ENCODE results near the gene CLCN6. TPM values are rescaled to one million over a fixed set of nuclear protein-coding genes. Genes with fewer than 3 reads are reported as not detected.
A peak's percentile ranks its signal among the peaks of the same experiment; 100 is the strongest.

The CLCN6 gene
- total and polyA plus RNA-seq, 2 of the 13 experiments (the other 11 are each of a cell fraction or from before 2014, with no cell fraction given): 14.9 to 19.3 TPM

GRCh38 chr1:11842154-11843041, 36.4 kb downstream of the CLCN6 start (continued):
- peak; percentile 62 for TF ChIP-seq KAT8 (CRISPR knock-in tag; IDR thresholded peaks at IDR 0.05)
- TF ChIP-seq KLF12 (CRISPR knock-in tag; IDR thresholded peaks at IDR 0.05; ENCODE audit: borderline replicate concordance): peak; percentile 54; the same call in 1 of the 2 replicates
- 0 out of 2 replicates have a peak, but pooled peaks have one; percentile 52 for TF ChIP-seq ZNF275 (CRISPR knock-in tag; IDR thresholded peaks at IDR 0.05; ENCODE audit: borderline replicate concordance)
- TF ChIP-seq NR3C1 (CRISPR knock-in tag; IDR thresholded peaks at IDR 0.05): no peak
- 0 out of 2 replicates have a peak, but pooled peaks have one; percentile 73 for TF ChIP-seq ZFP1 (CRISPR knock-in tag; IDR thresholded peaks at IDR 0.05)
- TF ChIP-seq FIP1L1 (IDR thresholded peaks at IDR 0.05; ENCODE audit: borderline replicate concordance, insufficient read depth, low read depth, low read length): no peak
- TF ChIP-seq YY1 (IDR thresholded peaks at IDR 0.05; ENCODE audit: insufficient read depth, insufficient replicate concordance, low read depth, low read length): peak; percentile 29
- no peak for TF ChIP-seq MZF1 (CRISPR knock-in tag; IDR thresholded peaks at IDR 0.05; ENCODE audit: borderline replicate concordance)
- peak; percentile 45; the same call in 1 of the 2 replicates for TF ChIP-seq ELF4 (CRISPR knock-in tag; IDR thresholded peaks at IDR 0.05; ENCODE audit: borderline replicate concordance)
- peak; percentile 91 for TF ChIP-seq MIER2 (CRISPR knock-in tag; IDR thresholded peaks at IDR 0.05)
- TF ChIP-seq ETS1 (CRISPR knock-in tag; IDR thresholded peaks at IDR 0.05): no peak
- peak; percentile 82 for TF ChIP-seq RFXAP (CRISPR knock-in tag; IDR thresholded peaks at IDR 0.05; ENCODE audit: borderline replicate concordance)
- TF ChIP-seq, protein P1, sequence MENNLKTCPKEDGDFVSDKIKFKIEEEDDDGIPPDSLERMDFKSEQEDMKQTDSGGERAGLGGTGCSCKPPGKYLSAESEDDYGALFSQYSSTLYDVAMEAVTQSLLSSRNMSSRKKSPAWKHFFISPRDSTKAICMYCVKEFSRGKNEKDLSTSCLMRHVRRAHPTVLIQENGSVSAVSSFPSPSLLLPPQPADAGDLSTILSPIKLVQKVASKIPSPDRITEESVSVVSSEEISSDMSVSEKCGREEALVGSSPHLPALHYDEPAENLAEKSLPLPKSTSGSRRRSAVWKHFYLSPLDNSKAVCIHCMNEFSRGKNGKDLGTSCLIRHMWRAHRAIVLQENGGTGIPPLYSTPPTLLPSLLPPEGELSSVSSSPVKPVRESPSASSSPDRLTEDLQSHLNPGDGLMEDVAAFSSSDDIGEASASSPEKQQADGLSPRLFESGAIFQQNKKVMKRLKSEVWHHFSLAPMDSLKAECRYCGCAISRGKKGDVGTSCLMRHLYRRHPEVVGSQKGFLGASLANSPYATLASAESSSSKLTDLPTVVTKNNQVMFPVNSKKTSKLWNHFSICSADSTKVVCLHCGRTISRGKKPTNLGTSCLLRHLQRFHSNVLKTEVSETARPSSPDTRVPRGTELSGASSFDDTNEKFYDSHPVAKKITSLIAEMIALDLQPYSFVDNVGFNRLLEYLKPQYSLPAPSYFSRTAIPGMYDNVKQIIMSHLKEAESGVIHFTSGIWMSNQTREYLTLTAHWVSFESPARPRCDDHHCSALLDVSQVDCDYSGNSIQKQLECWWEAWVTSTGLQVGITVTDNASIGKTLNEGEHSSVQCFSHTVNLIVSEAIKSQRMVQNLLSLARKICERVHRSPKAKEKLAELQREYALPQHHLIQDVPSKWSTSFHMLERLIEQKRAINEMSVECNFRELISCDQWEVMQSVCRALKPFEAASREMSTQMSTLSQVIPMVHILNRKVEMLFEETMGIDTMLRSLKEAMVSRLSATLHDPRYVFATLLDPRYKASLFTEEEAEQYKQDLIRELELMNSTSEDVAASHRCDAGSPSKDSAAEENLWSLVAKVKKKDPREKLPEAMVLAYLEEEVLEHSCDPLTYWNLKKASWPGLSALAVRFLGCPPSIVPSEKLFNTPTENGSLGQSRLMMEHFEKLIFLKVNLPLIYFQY (CRISPR knock-in tag; IDR thresholded peaks at IDR 0.05; ENCODE audit: borderline replicate concordance): peak; percentile 43; the same call in 1 of the 2 replicates
- TF ChIP-seq, protein P2, sequence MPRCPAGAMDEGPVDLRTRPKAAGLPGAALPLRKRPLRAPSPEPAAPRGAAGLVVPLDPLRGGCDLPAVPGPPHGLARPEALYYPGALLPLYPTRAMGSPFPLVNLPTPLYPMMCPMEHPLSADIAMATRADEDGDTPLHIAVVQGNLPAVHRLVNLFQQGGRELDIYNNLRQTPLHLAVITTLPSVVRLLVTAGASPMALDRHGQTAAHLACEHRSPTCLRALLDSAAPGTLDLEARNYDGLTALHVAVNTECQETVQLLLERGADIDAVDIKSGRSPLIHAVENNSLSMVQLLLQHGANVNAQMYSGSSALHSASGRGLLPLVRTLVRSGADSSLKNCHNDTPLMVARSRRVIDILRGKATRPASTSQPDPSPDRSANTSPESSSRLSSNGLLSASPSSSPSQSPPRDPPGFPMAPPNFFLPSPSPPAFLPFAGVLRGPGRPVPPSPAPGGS (CRISPR knock-in tag; IDR thresholded peaks at IDR 0.05): 0 out of 2 replicates have a peak, but pooled peaks have one; percentile 63
- TF ChIP-seq GTF3A (CRISPR knock-in tag; conservative IDR thresholded peaks at IDR 0.05): no peak

All from HepG2 (cell line).